K562 (cell line): Measurements from ENCODE around the gene ZC3HAV1L. TPM values are rescaled to one million over a fixed set of nuclear protein-coding genes. Genes with fewer than 3 reads are reported as not detected.

ENCODE experiments used
- CBFB ChIP-seq: sonication (generic); formaldehyde crosslinking; IDR thresholded peaks from 2 replicates; pipeline ENCODE4 v1.4.0; 2020; ENCODE audit warnings: mild to moderate bottlenecking, missing genetic modification reagents
- CBX8 ChIP-seq: fragments of 200-600 bp; sonication (generic); IDR thresholded peaks from 2 replicates; pipeline ENCODE4 v1.6.1; 2012; ENCODE audit warnings: borderline replicate concordance, mixed run types, low read depth, mild to moderate bottlenecking, moderate library complexity, mixed read lengths, low read length, control low read depth, inconsistent platforms; ENCODE audit not compliant: poor library complexity, severe bottlenecking; ENCODE audit errors: extremely low read depth
- CXXC5 ChIP-seq: fragments of 250-450 bp; sonication (Bioruptor Pico); IDR thresholded peaks from 2 replicates; pipeline ENCODE4 v1.8.0; 2022; ENCODE audit warnings: inconsistent platforms, mild to moderate bottlenecking, moderate library complexity
- ETV1 ChIP-seq: fragments of 450-650 bp; conservative IDR thresholded peaks from 2 replicates; pipeline ENCODE4 v1.6.1; 2016; ENCODE audit warnings: missing genetic modification characterization, control low read depth, low read depth, missing compliant biosample characterization
- FIP1L1 ChIP-seq: fragments of 200-400 bp; formaldehyde crosslinking; IDR thresholded peaks from 2 replicates; pipeline ENCODE4 v1.6.1; 2018; ENCODE audit warnings: mild to moderate bottlenecking, low read depth, low read length; ENCODE audit not compliant: poor library complexity, severe bottlenecking
- GATAD2A ChIP-seq: fragments of 450-650 bp; IDR thresholded peaks from 2 replicates; pipeline ENCODE4 v1.6.1; 2017
- HDAC2 ChIP-seq: fragments of 450-650 bp; IDR thresholded peaks from 2 replicates; pipeline ENCODE4 v1.6.1; 2016; ENCODE audit warnings: mild to moderate bottlenecking
- JUND ChIP-seq, 2 experiments: IDR thresholded peaks; 2 replicates in 1 of 2; 3 replicates in 1 of 2; pipeline ENCODE4 v1.6.1; 2011; ENCODE audit warnings: borderline replicate concordance in 2 of 2, low read depth in 2 of 2, low read length in 2 of 2, improper control_type of control experiment in 1 of 2, missing biosample characterization in 1 of 2, missing genetic modification characterization in 1 of 2, missing genetic modification reagents in 1 of 2
- KAT7 ChIP-seq: sonication (generic); formaldehyde crosslinking; IDR thresholded peaks from 2 replicates; pipeline ENCODE4 v1.8.0; 2022; ENCODE audit warnings: missing genetic modification reagents, mild to moderate bottlenecking, borderline replicate concordance
- KDM2B ChIP-seq: fragments of 250-450 bp; sonication (Bioruptor Pico); IDR thresholded peaks from 2 replicates; pipeline ENCODE4 v1.8.0; 2021; ENCODE audit warnings: mild to moderate bottlenecking, moderate library complexity
- MAFF ChIP-seq: IDR thresholded peaks from 2 replicates; pipeline ENCODE4 v1.6.1; 2012; ENCODE audit warnings: low read length, improper control_type of control experiment
- NR3C1 ChIP-seq: sonication (generic); formaldehyde crosslinking; IDR thresholded peaks from 2 replicates; pipeline ENCODE4 v1.8.1; 2022; ENCODE audit warnings: missing genetic modification reagents
- SETDB1 ChIP-seq: IDR thresholded peaks from one replicate; pipeline ENCODE4 v1.6.1; 2012; ENCODE audit warnings: low read length, control low read depth, inconsistent platforms
- SP2 ChIP-seq: IDR thresholded peaks from 2 replicates; pipeline ENCODE4 v1.6.1; 2011; ENCODE audit warnings: mild to moderate bottlenecking, low read depth, low read length, moderate library complexity; ENCODE audit not compliant: poor library complexity, severe bottlenecking; ENCODE audit errors: extremely low read depth
- TEAD2 ChIP-seq: fragments of 450-650 bp; IDR thresholded peaks from 2 replicates; pipeline ENCODE4 v1.6.1; 2016; ENCODE audit warnings: missing genetic modification characterization, control low read depth, missing compliant biosample characterization
- THRAP3 ChIP-seq: fragments of 450-650 bp; IDR thresholded peaks from 2 replicates; pipeline ENCODE4 v1.6.1; 2016; ENCODE audit warnings: mild to moderate bottlenecking, inconsistent platforms, borderline replicate concordance
- ZBTB11 ChIP-seq, 3 experiments: fragments of 200-800 bp in 1 of 3; fragments of 250-450 bp in 1 of 3; fragments of 450-650 bp in 1 of 3; sonication (Bioruptor Pico) in 1 of 3; sonication (Bioruptor generic) in 1 of 3; formaldehyde crosslinking in 1 of 3; IDR thresholded peaks; 2 replicates each; pipeline versions ENCODE4 v1.6.1 to v1.8.0; 2016 to 2022; ENCODE audit warnings: mild to moderate bottlenecking in 2 of 3, missing genetic modification characterization in 2 of 3, missing compliant biosample characterization in 1 of 3, moderate library complexity in 1 of 3
- ZBTB5 ChIP-seq: fragments of 450-650 bp; IDR thresholded peaks from 2 replicates; pipeline ENCODE4 v1.6.1; 2017; ENCODE audit warnings: antibody characterized with exemption
- polyA plus RNA-seq, 8 experiments: library from polyadenylated mRNA; depleted of rRNA in 4 of 8; stranded (reverse) in 5 of 8; unstranded in 3 of 8; fragments of >200 nt; fragmentation: Nextera tagmentation in 2 of 8; fragmentation: Illumina TruSeq in 1 of 8; extraction: Ambion mirVana in 2 of 8; extraction: Trizol in 1 of 8; gene quantifications; 2 replicates each; pipeline versions ENCODE4 v1.2.1 to v1.2.3, GENCODE V29; 2011 to 2014; ENCODE audit warnings: inconsistent platforms in 1 of 8, missing spikeins in 1 of 8
- total RNA-seq, 7 experiments: library from RNA; depleted of rRNA in 6 of 7; stranded (reverse); fragments of >200 nt in 6 of 7; fragmentation: Illumina TruSeq in 2 of 7; extraction: Trizol in 2 of 7; gene quantifications; 2 replicates each; pipeline versions ENCODE4 v1.2.1 to v1.2.3, GENCODE V29; 2011 to 2021; ENCODE audit warnings: low replicate concordance in 1 of 7

The ZC3HAV1L gene
- total and polyA plus RNA-seq, 9 of the 15 experiments (the other 6 are each of a cell fraction or from before 2014, with no cell fraction given), result not detected

GRCh38 chr7:139044813-139045794 lies 9.3 kb upstream of the ZC3HAV1L start (continued):
- TF ChIP-seq ZBTB11 (CRISPR knock-in tag; IDR thresholded peaks at IDR 0.05), result peak in 1 of 3 experiments; percentile 66; a peak in 2 of 6 replicates
- no peak for TF ChIP-seq GATAD2A
- no peak for TF ChIP-seq HDAC2
- 0 out of 2 replicates have a peak, but pooled peaks have one; percentile 10 for TF ChIP-seq ETV1 (tag)
- no peak for TF ChIP-seq SP2
- TF ChIP-seq CBFB (CRISPR knock-in tag), result no peak
- TF ChIP-seq NR3C1 (CRISPR knock-in tag), result no peak
- peak; percentile 14; the same call in 1 of the 2 replicates for TF ChIP-seq KAT7 (CRISPR knock-in tag)
- TF ChIP-seq THRAP3, result no peak
- TF ChIP-seq FIP1L1, result no peak
- no peak for TF ChIP-seq CBX8
- no peak for TF ChIP-seq KDM2B (CRISPR knock-in tag)
- 0 out of 2 replicates have a peak, but pooled peaks have one; percentile 18 for TF ChIP-seq MAFF
- TF ChIP-seq CXXC5 (CRISPR knock-in tag), result 0 out of 2 replicates have a peak, but pooled peaks have one; percentile 7
- TF ChIP-seq ZBTB5, result no peak
- no peak for TF ChIP-seq SETDB1
- 0 out of 2 replicates have a peak, but pooled peaks have one; percentile 18 for TF ChIP-seq JUND (IDR thresholded peaks at IDR 0.05; ENCODE audit: borderline replicate concordance, low read depth, low read length)
- no peak for TF ChIP-seq JUND (tag; IDR thresholded peaks at IDR 0.05; ENCODE audit: borderline replicate concordance, low read depth, low read length)
- TF ChIP-seq TEAD2, result peak; percentile 69; the same call in 1 of the 2 replicates
